GM21576 (cell line): ENCODE results near the gene ARHGAP6.
"Not testable (repeated sequence)": the region's sequence is repeated elsewhere in the genome, so short reads cannot be mapped to it uniquely, and the experiment has no call there.

Experiments used
- ATAC-seq: cut with Tn5 transposase; IDR thresholded peaks from one replicate; pipeline ENCODE4 v1.9.1; 2021; ENCODE audit warnings: mild to moderate bottlenecking, moderate library complexity; ENCODE audit not compliant: unreplicated experiment

The ARHGAP6 gene

GRCh38 chrX:11261260-11261659 is 404.5 kb downstream of the ARHGAP6 start:
- no peak for ATAC-seq

GRCh38 chrX:11259437-11259836 is 406.3 kb downstream of the ARHGAP6 start:
- ATAC-seq = no peak

DNA sequence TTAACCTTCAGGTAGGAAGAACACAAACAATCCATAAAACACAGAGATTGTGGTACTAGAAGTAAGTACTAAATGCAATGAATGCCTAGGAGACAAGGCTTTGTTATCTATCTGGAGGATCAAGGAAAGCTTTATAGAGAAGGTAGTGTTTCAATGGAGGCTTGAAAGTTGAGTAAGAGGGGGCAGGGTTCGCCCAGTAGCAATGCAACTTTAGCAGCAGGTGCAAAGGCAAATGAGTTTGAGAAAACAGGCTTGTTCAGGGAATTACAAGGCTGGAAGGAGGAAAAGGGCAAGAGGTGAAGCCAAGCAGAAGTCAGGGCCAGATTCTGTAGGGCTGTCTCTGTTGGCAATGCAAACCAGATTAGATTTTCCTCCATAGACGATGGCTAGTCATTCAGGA is 408.0 kb downstream of the ARHGAP6 start:
- no peak for ATAC-seq

DNA sequence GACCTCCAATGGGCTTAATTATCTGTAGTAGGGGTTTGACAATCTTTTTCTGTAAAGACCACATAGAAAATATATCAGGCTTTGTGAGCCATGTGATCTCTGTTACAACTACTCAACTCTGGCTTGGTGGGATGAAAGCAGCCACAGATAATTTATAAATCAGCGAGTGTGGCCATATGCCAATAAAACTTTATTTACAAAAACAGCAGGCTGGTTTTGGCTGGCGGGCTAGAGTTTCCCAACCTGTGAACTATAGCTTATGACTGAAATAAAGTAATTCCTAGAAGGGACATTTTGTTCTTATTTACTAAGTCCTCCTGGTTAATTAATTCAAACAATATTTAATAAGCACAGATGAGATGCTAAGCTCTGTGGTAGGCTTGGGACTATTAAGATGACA is 408.4 kb downstream of the ARHGAP6 start:
- ATAC-seq = no peak

DNA sequence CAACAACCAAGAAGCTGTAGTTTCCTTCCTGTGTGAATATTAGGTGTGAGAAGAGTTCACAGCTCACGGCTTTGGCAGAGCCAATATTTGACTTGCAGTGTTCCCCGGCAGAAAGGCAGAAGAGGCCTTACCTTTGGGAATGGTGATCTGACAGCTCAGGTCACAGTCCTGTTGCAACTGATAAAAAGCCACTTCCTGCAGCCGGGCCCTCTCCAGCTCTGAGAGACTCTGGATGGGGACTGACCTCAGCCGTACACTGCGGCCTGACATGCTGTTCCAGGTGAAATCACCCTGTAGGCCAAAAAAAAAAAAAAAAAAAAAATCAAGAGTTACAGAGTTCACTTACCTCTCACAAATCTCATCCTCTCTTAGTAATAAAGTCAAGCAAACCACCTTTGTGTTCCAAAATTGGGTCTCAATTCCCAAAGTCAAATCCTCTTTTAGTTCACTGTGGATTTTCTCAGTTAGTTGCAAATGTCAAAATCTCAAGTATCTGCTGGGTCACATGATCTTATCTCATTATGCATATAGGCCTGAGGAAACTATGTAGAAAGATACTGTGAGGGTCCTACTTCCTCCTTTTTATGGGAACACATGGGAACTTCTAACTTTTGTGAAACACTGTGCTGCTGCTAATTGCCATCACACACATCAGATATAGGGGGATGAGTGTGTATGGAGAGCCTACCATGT is 411.2 kb downstream of the ARHGAP6 start:
- no peak for ATAC-seq

DNA sequence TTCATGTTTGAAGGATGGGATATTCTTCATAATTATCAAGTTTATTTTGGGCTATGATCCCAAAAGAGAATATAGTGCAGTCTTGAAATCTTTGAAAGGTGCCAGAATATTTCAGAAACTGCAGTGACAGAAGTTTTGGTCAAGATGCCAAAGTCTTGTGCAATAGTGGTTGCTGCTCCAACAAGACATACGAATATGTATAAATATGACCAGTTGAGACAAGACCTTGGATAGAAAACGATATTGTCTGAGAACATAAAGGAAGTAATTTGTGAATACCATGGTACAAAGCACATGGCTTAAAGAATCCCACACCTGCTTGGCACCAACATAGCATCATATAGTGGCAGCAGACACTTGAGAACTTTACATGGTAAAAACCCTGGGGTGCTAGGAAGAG is 421.1 kb downstream of the ARHGAP6 start:
- ATAC-seq = no peak

DNA sequence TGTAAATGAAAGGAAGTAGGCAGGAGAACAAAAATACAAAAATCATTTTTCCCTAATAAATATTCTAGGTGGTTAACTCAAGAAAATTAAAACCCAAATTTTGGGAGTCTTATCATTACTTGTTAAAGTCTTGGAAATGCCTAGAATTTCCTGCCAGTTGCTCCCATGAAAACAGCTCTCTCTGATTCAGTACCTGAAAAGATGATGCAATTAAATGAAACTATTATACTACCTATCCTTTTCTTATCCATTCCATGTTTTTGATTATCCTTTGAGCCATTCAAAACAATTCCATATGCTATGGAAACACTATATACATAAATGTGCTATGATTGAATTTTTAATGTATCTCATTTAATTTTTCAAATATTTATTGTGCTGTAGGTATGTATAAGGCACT is 423.0 kb downstream of the ARHGAP6 start:
- ATAC-seq = no peak

- no peak for ATAC-seq
Observed at GRCh38 chrX:11241720-11242119, 424.0 kb downstream of the ARHGAP6 start.

- ATAC-seq = peak; percentile 75
Observed at GRCh38 chrX:11239230-11239629, 426.5 kb downstream of the ARHGAP6 start.

DNA sequence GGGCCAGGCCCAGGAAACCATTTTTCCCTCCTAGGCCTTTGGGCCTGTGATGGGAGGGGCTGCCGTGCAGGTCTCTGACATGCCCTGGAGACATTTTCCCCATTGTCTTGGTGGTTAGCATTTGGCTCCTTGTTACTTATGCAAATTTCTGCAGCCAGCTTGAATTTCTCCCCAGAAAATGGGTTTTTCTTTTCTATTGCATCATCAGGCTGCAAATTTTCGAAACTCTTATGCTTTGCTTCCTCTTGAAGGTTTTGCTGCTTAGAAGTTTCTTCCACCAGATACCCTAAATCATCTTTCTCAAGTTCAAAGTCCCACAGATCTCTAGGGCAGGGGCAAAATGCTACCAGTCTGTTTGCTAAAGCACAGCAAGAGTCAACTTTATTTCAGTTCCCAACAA is 430.3 kb downstream of the ARHGAP6 start:
- ATAC-seq = not testable (repeated sequence)

DNA sequence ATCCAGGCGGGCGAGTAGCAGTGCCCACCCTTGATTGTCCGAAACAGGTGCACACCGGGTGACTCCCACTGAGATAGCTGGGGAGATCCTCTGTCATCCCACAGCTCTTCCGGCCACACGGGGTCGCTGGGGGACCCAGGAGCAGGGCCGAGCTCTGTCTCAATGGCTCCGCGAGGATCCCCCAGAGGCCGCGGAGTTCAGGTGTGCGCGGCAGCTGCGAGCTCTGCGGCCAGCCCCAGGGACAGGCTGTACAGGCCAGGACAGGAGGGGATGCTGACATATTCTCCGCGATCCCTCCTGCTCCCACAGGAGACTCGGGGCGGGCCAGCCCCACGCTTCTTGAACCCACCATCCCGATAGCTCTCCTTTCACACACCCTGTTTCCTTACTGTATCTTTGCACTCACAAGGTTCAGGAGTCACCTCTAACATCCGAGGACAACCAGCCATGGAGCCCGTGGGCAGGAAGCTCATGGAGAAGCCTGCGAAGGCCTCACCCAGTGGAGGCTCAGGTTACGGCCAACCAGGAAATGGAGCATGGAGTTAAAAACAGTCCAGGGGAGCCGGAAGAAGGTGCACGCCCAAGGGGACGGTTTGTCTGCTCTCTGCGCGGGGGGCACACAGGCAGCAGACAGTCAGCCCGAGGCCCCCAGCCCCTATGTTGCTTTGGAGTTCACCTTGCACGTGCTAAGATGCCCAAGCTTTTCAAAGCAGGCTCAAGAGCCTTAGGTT is 450.4 kb downstream of the ARHGAP6 start:
- no peak for ATAC-seq

DNA sequence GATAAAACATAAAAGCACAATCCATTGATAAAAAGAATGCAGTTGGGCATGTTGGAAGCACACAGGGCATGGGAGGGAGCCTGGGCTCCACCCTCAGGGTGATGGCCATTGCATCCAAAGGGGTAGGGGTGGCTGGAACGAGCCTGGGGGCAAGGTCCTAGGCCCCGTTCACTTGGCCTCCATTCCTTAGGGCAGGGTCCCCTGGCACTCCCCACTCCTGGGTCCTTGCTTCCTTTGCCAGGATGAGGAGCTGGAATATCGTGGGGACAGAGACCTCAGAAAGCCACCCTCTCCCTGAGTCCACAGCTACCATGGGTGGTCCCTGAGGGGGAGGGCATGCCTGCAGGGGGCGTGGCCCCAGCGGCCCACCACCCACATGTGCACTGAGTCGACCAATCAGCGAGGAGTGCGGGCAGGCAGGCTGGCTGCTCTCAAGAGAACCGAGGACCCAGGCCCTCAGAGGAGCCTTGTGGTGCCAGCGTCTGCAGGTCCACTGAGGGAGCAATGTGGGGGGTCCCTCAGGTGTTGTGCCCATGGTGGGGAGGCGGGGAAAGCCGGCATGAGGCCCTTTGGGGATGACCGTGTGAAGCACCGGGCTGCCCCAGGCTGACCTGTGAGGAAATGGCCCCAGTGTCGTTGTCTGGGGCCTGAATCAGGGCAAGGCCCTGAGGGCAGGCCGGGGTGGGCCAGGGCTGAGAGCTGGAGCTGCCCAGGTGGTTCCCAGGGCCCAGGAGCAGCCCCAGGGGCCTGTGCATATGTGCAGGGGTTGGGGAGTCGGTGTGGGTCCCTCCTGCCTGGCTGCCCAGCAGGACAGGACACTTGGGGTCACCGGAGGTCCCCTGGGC is 451.2 kb downstream of the ARHGAP6 start:
- ATAC-seq = no peak

- no peak for ATAC-seq
Observed at GRCh38 chrX:11212741-11213140, 453.0 kb downstream of the ARHGAP6 start.

DNA sequence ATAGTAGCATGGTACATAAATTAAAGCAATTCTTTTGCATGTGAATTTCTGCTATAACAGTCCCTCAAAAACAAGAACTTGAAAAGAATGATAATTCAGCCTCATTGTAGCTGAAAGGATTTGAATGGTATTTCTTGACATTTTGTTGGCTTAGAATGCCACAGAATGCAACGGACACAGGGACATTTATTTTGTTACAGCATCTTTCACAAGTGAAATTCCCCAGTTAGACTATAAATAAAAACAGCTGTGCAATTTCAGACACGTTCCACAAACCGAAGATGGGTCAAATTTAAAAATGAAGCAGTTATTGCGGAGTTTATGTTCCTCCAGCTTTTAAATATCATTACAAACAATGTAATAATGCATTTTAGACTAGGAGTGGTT is 455.3 kb downstream of the ARHGAP6 start:
- no peak for ATAC-seq

DNA sequence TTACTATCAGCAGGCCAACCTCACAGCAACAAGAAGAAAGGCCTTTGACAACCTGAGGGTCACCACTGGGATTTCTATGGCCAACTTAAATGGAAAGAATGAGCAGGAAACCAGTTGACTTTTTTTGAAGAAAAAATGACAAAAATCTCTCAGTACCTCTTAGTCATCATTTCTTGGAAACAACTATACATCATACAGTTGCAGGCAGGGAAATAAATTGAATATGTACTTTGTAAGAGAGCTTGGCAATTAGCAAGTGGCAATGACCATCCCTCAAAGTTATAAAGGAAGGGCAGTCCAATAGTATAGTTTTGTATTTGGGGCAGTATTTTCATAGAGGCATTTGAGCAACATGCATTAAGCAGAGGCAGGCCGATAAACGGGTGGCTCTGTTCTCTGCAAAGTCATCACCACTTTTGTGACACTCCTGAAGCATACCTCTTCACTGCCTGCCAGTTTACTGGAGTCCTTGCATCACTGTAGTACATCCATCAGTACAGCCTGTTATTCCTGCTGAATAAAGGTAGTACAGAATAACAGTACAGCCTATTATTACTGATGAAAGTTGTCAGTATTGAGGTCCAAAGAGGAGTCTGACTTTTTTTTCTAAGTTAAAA is 455.8 kb downstream of the ARHGAP6 start:
- ATAC-seq = no peak

DNA sequence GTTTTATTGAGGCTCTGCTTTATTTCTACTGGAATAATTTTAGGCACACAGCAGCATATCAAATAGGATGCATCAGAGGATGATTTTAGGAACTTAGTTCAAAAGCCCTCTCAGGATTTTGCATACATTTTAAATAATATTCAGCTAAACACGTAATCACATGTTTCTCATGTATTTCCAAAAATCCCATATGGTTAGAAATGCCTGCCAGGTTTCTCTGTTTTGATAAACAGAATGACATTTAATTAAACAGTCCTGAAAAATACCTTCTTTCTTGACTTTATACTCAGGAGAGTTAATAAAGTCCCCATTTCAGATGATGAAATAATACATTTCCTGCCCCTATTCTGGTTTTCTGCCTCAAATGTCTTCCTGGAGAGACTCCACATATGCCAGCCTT is 459.0 kb downstream of the ARHGAP6 start:
- no peak for ATAC-seq

DNA sequence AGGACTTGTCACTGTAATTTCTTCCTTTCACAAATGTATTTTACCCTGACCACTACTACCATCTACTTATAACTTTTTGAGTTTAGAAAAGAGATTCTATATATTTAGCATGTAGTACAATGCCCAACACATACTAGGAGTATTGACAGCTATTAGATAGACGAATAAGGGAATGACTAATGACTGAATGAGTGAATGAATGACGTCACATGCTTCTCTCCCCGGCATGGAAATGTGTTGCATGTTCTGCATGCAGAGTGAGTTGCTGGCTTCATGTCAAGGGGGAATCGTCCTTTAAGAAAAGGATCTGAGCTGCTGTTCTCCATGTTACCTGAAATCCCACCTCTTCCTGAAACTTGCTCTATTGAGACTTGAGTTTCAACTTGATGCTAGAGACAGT is 459.9 kb downstream of the ARHGAP6 start:
- no peak for ATAC-seq

- ATAC-seq = no peak
Observed at GRCh38 chrX:11197671-11198070, 468.0 kb downstream of the ARHGAP6 start.

DNA sequence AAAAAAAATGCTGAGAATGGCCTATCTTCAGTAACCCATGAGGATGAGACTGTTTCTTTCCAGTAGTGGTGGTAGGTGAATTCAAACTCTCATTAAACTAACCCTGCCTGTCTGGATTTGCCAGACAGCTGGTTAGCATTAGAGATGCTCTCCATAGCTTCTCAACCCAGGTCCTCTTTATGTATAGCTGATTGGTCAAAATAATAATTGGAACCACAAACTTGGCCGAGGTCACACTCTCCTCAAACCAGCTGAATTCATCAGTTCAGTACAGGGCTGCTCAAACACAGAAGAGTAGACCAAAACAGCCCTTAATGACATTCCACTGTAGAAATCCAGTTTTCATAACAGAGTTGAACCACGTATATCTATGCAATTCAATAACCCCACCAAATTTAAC is 469.2 kb downstream of the ARHGAP6 start:
- ATAC-seq = no peak

GRCh38 chrX:11193035-11193469 is 472.7 kb downstream of the ARHGAP6 start:
- ATAC-seq = no peak
